ENCODE results near the gene PPEF1.

The PPEF1 gene

DNA sequence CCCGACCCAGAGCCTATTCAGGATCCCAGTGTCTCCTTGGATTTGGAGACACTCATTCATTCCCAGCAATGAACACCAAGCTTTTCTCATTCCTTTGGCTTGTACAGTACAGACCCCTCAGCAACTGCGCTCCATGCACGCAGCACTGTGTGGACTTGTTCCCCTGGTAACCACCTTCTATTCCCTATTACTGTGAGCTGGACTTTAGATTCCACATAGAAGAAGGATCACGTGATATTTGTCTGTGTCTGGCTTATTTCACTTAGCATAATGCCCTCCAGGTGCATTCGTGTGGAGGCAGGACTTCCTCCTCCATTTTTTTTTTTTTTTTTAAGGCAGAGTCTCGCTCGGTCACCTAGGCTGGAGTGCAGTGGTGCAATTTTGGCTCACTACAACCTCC, 170.0 kb downstream of the PPEF1 start:
- Histone ChIP-seq H3F3A (ENCODE audit: control insufficient read depth, insufficient read depth) (no peaks in the 10 kb centered on the region), H3K9me2 (replicated peaks; ENCODE audit: control insufficient read depth, low read length) (no peaks in the 10 kb centered on the region), H3K4me2 (ENCODE audit: low read length) (no peak overlapping the region), H3K9me3 (ENCODE audit: control insufficient read depth, insufficient read depth, low read length) (no peaks in the 10 kb centered on the region), H3K27ac (ENCODE audit: low read depth, low read length) (no peak overlapping the region), H3K79me2 (ENCODE audit: control insufficient read depth, low read length) (no peaks in the 10 kb centered on the region), H4K20me1 (ENCODE audit: control insufficient read depth, insufficient read depth, low read depth, low read length) (no peaks in the 10 kb centered on the region), H3K4me1 (ENCODE audit: control insufficient read depth, low read length) (no peaks in the 10 kb centered on the region), H3K4me3 (ENCODE audit: low read length) (no peak overlapping the region), H3K27me3 (ENCODE audit: control insufficient read depth, low read length) (no peaks in the 10 kb centered on the region), H3K36me3 (ENCODE audit: control insufficient read depth, low read length) (no peaks in the 10 kb centered on the region)
- TF ChIP-seq, protein P1, sequence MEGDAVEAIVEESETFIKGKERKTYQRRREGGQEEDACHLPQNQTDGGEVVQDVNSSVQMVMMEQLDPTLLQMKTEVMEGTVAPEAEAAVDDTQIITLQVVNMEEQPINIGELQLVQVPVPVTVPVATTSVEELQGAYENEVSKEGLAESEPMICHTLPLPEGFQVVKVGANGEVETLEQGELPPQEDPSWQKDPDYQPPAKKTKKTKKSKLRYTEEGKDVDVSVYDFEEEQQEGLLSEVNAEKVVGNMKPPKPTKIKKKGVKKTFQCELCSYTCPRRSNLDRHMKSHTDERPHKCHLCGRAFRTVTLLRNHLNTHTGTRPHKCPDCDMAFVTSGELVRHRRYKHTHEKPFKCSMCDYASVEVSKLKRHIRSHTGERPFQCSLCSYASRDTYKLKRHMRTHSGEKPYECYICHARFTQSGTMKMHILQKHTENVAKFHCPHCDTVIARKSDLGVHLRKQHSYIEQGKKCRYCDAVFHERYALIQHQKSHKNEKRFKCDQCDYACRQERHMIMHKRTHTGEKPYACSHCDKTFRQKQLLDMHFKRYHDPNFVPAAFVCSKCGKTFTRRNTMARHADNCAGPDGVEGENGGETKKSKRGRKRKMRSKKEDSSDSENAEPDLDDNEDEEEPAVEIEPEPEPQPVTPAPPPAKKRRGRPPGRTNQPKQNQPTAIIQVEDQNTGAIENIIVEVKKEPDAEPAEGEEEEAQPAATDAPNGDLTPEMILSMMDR (IDR thresholded peaks at IDR 0.05; ENCODE audit: low read depth, low read length, poor library complexity, severe bottlenecking), result no peak
- TF ChIP-seq EZH2phosphoT487 (IDR thresholded peaks at IDR 0.05; ENCODE audit: borderline replicate concordance, low read length), result no peak

Measured in DOHH2 (cell line).